NCI-H128 (cell line): Measurements from ENCODE around the gene KHDRBS2.

Experiments
- DNase-seq: peaks from one replicate; lab custom pipeline; 2025; ENCODE audit not compliant: unreplicated experiment; lab: John Stamatoyannopoulos, UW

KHDRBS2 gene

GRCh38 chr6:62285612-62286469, at the start of gene KHDRBS2:
Gene KHDRBS2 (minus strand): TSS chr6:62286225.
- no peak for DNase-seq

GRCh38 chr6:62328607-62329006, 42.6 kb upstream of the KHDRBS2 start:
- DNase-seq: no peak

- no peak for DNase-seq
Measured at GRCh38 chr6:62324834-62325233, 38.8 kb upstream of the KHDRBS2 start.

- DNase-seq: no peak
Measured at GRCh38 chr6:62323818-62324431, 37.9 kb upstream of the KHDRBS2 start.

- DNase-seq: no peak
Measured at GRCh38 chr6:62298745-62299392, 12.8 kb upstream of the KHDRBS2 start.

- no peak for DNase-seq
Measured at GRCh38 chr6:62296541-62296940, 10.5 kb upstream of the KHDRBS2 start.

- no peak for DNase-seq
Measured at GRCh38 chr6:62288974-62289373, 2.9 kb upstream of the KHDRBS2 start.

- no peak for DNase-seq
Measured at GRCh38 chr6:62288562-62288961, 2.5 kb upstream of the KHDRBS2 start.

GRCh38 chr6:62286470-62286843, 432 bp upstream of the KHDRBS2 start:
- DNase-seq: no peak

- no peak for DNase-seq
Measured at GRCh38 chr6:62284725-62285124, 1.3 kb downstream of the KHDRBS2 start.

GRCh38 chr6:62283796-62284411, 2.1 kb downstream of the KHDRBS2 start:
- no peak for DNase-seq

- no peak for DNase-seq
Measured at GRCh38 chr6:62283365-62283764, 2.7 kb downstream of the KHDRBS2 start.

GRCh38 chr6:62280099-62280498, 5.9 kb downstream of the KHDRBS2 start:
- DNase-seq: no peak

GRCh38 chr6:62272114-62272513, 13.9 kb downstream of the KHDRBS2 start:
- no peak for DNase-seq

GRCh38 chr6:62265906-62266525, 20.0 kb downstream of the KHDRBS2 start:
- no peak for DNase-seq

- no peak for DNase-seq
Measured at GRCh38 chr6:62262283-62262682, 23.7 kb downstream of the KHDRBS2 start.

GRCh38 chr6:62246087-62246486, 39.9 kb downstream of the KHDRBS2 start:
- no peak for DNase-seq

GRCh38 chr6:62236784-62237183, 49.2 kb downstream of the KHDRBS2 start:
- no peak for DNase-seq

- DNase-seq: no peak
Measured at GRCh38 chr6:62229231-62229630, 56.8 kb downstream of the KHDRBS2 start.

- DNase-seq: no peak
Measured at GRCh38 chr6:62217866-62218265, 68.2 kb downstream of the KHDRBS2 start.

- DNase-seq: no peak
Measured at GRCh38 chr6:62202078-62202477, 83.9 kb downstream of the KHDRBS2 start.
